Thyroid gland (tissue), 4 donors: ENCODE results near the gene AMPD3. TPM values are rescaled to one million over a fixed set of nuclear protein-coding genes. Genes with fewer than 3 reads are reported as not detected.

Experiments
- DNase-seq, 2 donors: peaks; one replicate each; pipeline ENCODE4 v3.0.0-alpha.2; 2019
- H3K27ac ChIP-seq, 3 donors: fragments of 200-600 bp; sonication (generic); 1 replicate in 2 of 3; 2 replicates in 1 of 3; pipeline ENCODE4 v1.5.1; 2016 to 2019; ENCODE audit warnings: mild to moderate bottlenecking in 1 of 3, moderate library complexity in 1 of 3
- H3K27me3 ChIP-seq: fragments of 200-600 bp; sonication (generic); one replicate; pipeline ENCODE4 v1.5.1; 2019
- H3K36me3 ChIP-seq, 2 donors: fragments of 200-600 bp; sonication (generic); one replicate each; pipeline ENCODE4 v1.5.1; 2016 to 2019
- H3K4me1 ChIP-seq, 2 donors: fragments of 200-600 bp; sonication (generic); one replicate each; pipeline ENCODE4 v1.5.1; 2017 to 2019
- H3K4me3 ChIP-seq, 3 donors: fragments of 200-600 bp; sonication (generic); replicated peaks in 1 of 3; 1 replicate in 2 of 3; 2 replicates in 1 of 3; pipeline ENCODE4 v1.5.1; 2016; ENCODE audit warnings: mild to moderate bottlenecking in 1 of 3
- H3K9me3 ChIP-seq: fragments of 200-600 bp; sonication (generic); one replicate; pipeline ENCODE4 v1.5.1; 2017
- POLR2A ChIP-seq, 2 donors: fragments of 450-650 bp; IDR thresholded peaks; one replicate each; pipeline ENCODE4 v1.6.1; 2017; ENCODE audit warnings: antibody characterized with exemption in 2 of 2, mild to moderate bottlenecking in 2 of 2, moderate library complexity in 1 of 2
- WGBS, 2 donors: methylation state at CpG; one replicate each; pipeline ENCODE4 v1.1.5; 2017; 5-methylcytosine and 5-hydroxymethylcytosine counted together
- intact Hi-C: fragments of 100-400 bp; cut with DNase I; formaldehyde crosslinking; loops from one replicate; pipeline ENCODE4 v1.15.1; 2023
- total RNA-seq, 4 donors: library from RNA; depleted of rRNA; stranded (reverse); fragments of >200 nt; gene quantifications; one replicate each; pipeline ENCODE4 v1.2.3, GENCODE V29; 2016
- TF ChIP-seq, protein P1 (sequence below), 6 experiments: fragments of 200-600 bp in 3 of 6; fragments of 450-650 bp in 3 of 6; sonication (generic) in 3 of 6; IDR thresholded peaks; one replicate each; pipeline ENCODE4 v1.5.1; 2016 to 2019; ENCODE audit warnings: antibody characterized with exemption in 6 of 6, mild to moderate bottlenecking in 2 of 6, inconsistent platforms in 1 of 6, moderate library complexity in 1 of 6

The AMPD3 gene
- total RNA-seq, 4 donors from 2014 or later, result 3.8 to 13.0 (median 7.6) TPM

DNA sequence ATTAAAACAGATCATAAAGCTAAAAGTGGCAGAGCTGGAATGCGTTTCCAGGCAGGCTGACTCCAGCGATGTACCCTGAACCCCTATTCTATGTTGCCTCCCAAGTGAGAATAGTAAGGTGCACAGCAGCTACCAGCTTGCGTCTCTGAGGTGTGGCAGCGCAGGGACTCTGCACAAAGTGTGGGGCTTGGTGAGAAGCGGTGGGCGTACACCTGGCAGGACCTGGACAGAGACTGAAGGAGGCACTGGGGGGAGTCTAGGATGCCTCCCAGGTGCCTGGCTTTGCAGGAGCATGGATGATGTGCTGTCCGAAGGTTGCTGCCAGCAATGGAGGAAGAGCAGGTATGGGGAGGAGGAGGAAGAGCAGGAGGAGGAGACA is 42.9 kb downstream of the AMPD3 start:
- intact Hi-C loops, result no loop called here
- 93 to 96% methylated on average over 7 of the region's 7 CpGs for WGBS, 2 donors
- Histone ChIP-seq H3K27ac (no peak overlapping the region), H3K4me3 (no peak overlapping the region), H3K4me1 (no peaks in the 10 kb centered on the region), H3K9me3 (no peaks in the 10 kb centered on the region), H3K27me3 (no peaks in the 10 kb centered on the region), H3K36me3 (peaks cover 0 to 3% of the 10 kb centered on the region in 2 donors)
- no peak for DNase-seq
- TF ChIP-seq, protein P1, sequence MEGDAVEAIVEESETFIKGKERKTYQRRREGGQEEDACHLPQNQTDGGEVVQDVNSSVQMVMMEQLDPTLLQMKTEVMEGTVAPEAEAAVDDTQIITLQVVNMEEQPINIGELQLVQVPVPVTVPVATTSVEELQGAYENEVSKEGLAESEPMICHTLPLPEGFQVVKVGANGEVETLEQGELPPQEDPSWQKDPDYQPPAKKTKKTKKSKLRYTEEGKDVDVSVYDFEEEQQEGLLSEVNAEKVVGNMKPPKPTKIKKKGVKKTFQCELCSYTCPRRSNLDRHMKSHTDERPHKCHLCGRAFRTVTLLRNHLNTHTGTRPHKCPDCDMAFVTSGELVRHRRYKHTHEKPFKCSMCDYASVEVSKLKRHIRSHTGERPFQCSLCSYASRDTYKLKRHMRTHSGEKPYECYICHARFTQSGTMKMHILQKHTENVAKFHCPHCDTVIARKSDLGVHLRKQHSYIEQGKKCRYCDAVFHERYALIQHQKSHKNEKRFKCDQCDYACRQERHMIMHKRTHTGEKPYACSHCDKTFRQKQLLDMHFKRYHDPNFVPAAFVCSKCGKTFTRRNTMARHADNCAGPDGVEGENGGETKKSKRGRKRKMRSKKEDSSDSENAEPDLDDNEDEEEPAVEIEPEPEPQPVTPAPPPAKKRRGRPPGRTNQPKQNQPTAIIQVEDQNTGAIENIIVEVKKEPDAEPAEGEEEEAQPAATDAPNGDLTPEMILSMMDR (IDR thresholded peaks at IDR 0.05), result no peak
- TF ChIP-seq POLR2A (IDR thresholded peaks at IDR 0.05), result no peak

DNA sequence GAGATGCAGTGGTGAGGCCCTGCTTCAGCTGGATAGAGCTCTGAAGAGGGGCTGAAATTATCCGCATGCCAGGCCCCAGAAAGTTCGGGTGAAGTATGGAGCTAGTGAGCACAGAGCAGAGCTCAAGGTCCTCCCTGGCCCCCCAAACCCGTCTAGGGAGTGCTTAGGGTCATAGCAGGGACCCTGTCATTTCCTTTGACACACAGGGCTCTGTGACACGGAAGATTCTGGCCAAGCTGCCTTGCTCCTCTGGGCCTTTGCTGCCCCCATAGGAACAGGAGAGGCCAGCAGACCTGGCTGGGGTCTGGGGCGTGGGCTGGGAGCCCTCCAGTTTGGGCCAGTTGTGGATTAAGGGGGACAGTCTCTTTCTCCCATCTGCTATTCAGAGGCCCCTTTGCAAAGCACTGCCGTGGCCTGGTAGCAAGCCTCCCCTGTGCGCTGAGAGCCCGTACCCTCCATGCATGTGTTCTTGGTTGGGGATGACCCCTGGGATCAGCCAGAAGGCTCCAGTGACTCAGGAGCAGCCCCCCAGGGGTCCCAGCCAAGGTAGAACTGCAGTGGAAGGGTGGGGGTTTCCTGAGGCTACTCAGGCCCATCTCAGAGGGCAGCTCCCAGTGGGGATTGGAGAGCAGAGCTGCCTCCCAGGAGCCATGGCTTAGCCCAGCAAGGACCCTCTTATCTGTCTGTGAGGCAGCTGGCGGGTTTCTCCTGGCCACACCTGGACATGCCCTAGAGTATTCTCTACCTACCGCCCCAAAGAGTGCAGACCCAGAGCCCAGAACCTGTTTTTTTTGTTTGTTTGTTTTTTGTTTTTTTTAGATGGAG is 43.6 kb downstream of the AMPD3 start:
- intact Hi-C loops, result no loop called here
- TF ChIP-seq, protein P1 (IDR thresholded peaks at IDR 0.05), result no peak
- no peak for TF ChIP-seq POLR2A (IDR thresholded peaks at IDR 0.05)
- H3K4me1 ChIP-seq, result no peaks in the 10 kb centered on the region
- WGBS, 2 donors, result 90% methylated on average over 10 of the region's 10 CpGs
- DNase-seq, result no peak
- H3K9me3 ChIP-seq, result no peaks in the 10 kb centered on the region
- no peak overlapping the region for H3K4me3 ChIP-seq
- no peaks in the 10 kb centered on the region for H3K27me3 ChIP-seq
- H3K27ac ChIP-seq, result no peak overlapping the region
- no peaks in the 10 kb centered on the region for H3K36me3 ChIP-seq

GRCh38 chr11:10499452-10499851 is 44.4 kb downstream of the AMPD3 start:
- DNase-seq, result no peak
- Histone ChIP-seq H3K4me1 (no peaks in the 10 kb centered on the region), H3K27ac (no peak overlapping the region), H3K4me3 (no peak overlapping the region), H3K27me3 (no peaks in the 10 kb centered on the region), H3K36me3 (no peaks in the 10 kb centered on the region), H3K9me3 (no peaks in the 10 kb centered on the region)
- TF ChIP-seq POLR2A (IDR thresholded peaks at IDR 0.05), result no peak
- TF ChIP-seq, protein P1 (IDR thresholded peaks at IDR 0.05), result no peak
- intact Hi-C loops, result no loop called here
- WGBS, 2 donors, result 85 to 99% methylated on average over 5 of the region's 5 CpGs

DNA sequence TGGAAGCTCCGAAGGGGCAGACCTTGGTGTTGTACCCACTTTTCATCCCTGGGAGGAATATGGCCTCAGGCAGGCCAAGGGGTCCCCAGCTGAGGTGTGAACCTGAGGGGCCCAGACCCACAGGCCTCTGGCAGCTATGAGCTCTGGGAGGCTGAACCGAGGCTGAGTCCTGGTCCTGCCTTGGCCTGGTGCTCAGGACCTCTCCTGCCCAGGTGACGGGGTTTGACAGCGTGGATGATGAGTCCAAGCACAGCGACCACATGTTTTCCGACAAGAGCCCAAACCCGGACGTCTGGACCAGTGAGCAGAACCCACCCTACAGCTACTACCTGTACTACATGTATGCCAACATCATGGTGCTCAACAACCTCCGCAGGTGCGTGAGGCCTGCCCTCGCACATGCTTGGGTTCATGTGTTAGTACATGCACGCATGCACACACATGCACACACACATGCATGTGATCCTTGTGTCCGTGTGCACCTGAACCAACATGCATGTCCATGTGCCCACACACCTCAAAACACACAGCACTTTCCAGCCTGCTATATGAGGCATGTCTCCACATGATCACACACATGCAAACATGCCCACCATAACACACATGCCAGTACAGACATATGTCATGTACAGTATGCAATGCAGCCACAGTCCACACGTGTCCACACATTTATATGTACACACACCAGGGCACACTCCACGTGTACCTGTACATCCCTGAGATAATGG is 45.0 kb downstream of the AMPD3 start:
- DNase-seq, result no peak
- Histone ChIP-seq H3K9me3 (no peaks in the 10 kb centered on the region), H3K4me1 (no peaks in the 10 kb centered on the region), H3K27me3 (no peaks in the 10 kb centered on the region), H3K36me3 (no peaks in the 10 kb centered on the region), H3K27ac (no peak overlapping the region), H3K4me3 (no peak overlapping the region)
- intact Hi-C loops, result loop anchor here (10.0 kb wide), 1 partner anchor 235 kb away; no protein-coding TSS in a partner anchor
- TF ChIP-seq, protein P1 (IDR thresholded peaks at IDR 0.05), result no peak
- TF ChIP-seq POLR2A (IDR thresholded peaks at IDR 0.05), result no peak
- WGBS, 2 donors, result 89 to 96% methylated on average over 14 to 15 of the region's 15 CpGs
